Liver (tissue), 9 donors: ENCODE measurements around the gene CUZD1. TPM values are rescaled to one million over a fixed set of nuclear protein-coding genes. Genes with fewer than 3 reads are reported as not detected.

Experiments used
- DNase-seq: peaks from one replicate; pipeline ENCODE4 v3.0.0-alpha.2; 2017; ENCODE audit warnings: low spot score
- H3K27ac ChIP-seq, 2 donors: one replicate each; pipeline ENCODE4 v1.7.0; 2013; ENCODE audit warnings: inconsistent platforms in 2 of 2, low read length in 2 of 2, control low read depth in 1 of 2, low read depth in 1 of 2, mild to moderate bottlenecking in 1 of 2
- H3K27me3 ChIP-seq, 4 donors: one replicate each; pipeline versions ENCODE4 v1.6.1 to v1.7.0; 2013; ENCODE audit warnings: low read length in 3 of 4, inconsistent platforms in 1 of 4, mild to moderate bottlenecking in 1 of 4, moderate library complexity in 1 of 4; ENCODE audit not compliant: control insufficient read depth in 4 of 4, insufficient read depth in 4 of 4
- H3K36me3 ChIP-seq, 4 donors: one replicate each; pipeline versions ENCODE4 v1.6.1 to v1.7.0; 2013; ENCODE audit warnings: low read length in 3 of 4, mild to moderate bottlenecking in 3 of 4, low read depth in 1 of 4, moderate library complexity in 1 of 4; ENCODE audit not compliant: control insufficient read depth in 4 of 4, insufficient read depth in 3 of 4
- H3K4me1 ChIP-seq, 4 donors: one replicate each; pipeline versions ENCODE4 v1.6.1 to v1.7.0; 2013; ENCODE audit warnings: low read length in 3 of 4, mild to moderate bottlenecking in 3 of 4, moderate library complexity in 1 of 4; ENCODE audit not compliant: control insufficient read depth in 4 of 4, insufficient read depth in 4 of 4
- H3K4me3 ChIP-seq, 3 donors: one replicate each; pipeline versions ENCODE4 v1.6.1 to v1.7.0; 2013; ENCODE audit warnings: low read length in 3 of 3, control low read depth in 1 of 3, low read depth in 1 of 3, mild to moderate bottlenecking in 1 of 3
- H3K9ac ChIP-seq, 2 donors: one replicate each; pipeline ENCODE4 v1.7.0; 2013; ENCODE audit warnings: low read length in 2 of 2, mild to moderate bottlenecking in 2 of 2, moderate library complexity in 2 of 2, control low read depth in 1 of 2, low read depth in 1 of 2
- H3K9me3 ChIP-seq, 4 donors: one replicate each; pipeline versions ENCODE4 v1.6.1 to v1.7.0; 2013; ENCODE audit warnings: low read length in 3 of 4; ENCODE audit not compliant: control insufficient read depth in 4 of 4
- ATF3 ChIP-seq: IDR thresholded peaks from 2 replicates; pipeline ENCODE4 v1.6.1; 2016; ENCODE audit warnings: antibody characterized with exemption
- CTCF ChIP-seq: fragments of 150-350 bp; IDR thresholded peaks from 2 replicates; pipeline ENCODE4 v1.5.1; 2017; ENCODE audit warnings: improper control_type of control experiment, low read depth, low read length; ENCODE audit not compliant: missing input control
- EGR1 ChIP-seq, 2 donors: IDR thresholded peaks; 2 replicates each; pipeline ENCODE4 v1.6.1; 2016 to 2018; ENCODE audit warnings: antibody characterized with exemption in 2 of 2, low read depth in 2 of 2
- FOXA1 ChIP-seq: IDR thresholded peaks from 2 replicates; pipeline ENCODE4 v1.6.1; 2016; ENCODE audit warnings: antibody characterized with exemption
- GABPA ChIP-seq, 2 donors: IDR thresholded peaks in 1 of 2; conservative IDR thresholded peaks in 1 of 2; 2 replicates each; pipeline ENCODE4 v1.6.1; 2016; ENCODE audit warnings: antibody characterized with exemption in 2 of 2, mild to moderate bottlenecking in 1 of 2, moderate library complexity in 1 of 2
- HNF4A ChIP-seq, 2 donors: conservative IDR thresholded peaks; 2 replicates each; pipeline ENCODE4 v1.6.1; 2016; ENCODE audit warnings: antibody characterized with exemption in 2 of 2, mild to moderate bottlenecking in 2 of 2
- HNF4G ChIP-seq: IDR thresholded peaks from 2 replicates; pipeline ENCODE4 v1.6.1; 2016; ENCODE audit warnings: antibody characterized with exemption
- JUND ChIP-seq, 2 donors: IDR thresholded peaks; 2 replicates each; pipeline ENCODE4 v1.6.1; 2016; ENCODE audit warnings: antibody characterized with exemption in 2 of 2
- MAX ChIP-seq: IDR thresholded peaks from 2 replicates; pipeline ENCODE4 v1.6.1; 2016; ENCODE audit warnings: antibody characterized with exemption
- NR2F2 ChIP-seq: IDR thresholded peaks from 2 replicates; pipeline ENCODE4 v1.6.1; 2016; ENCODE audit warnings: antibody characterized with exemption
- RAD21 ChIP-seq, 2 donors: IDR thresholded peaks; 2 replicates each; pipeline ENCODE4 v1.6.1; 2016; ENCODE audit warnings: antibody characterized with exemption in 2 of 2, mild to moderate bottlenecking in 2 of 2
- REST ChIP-seq: IDR thresholded peaks from 2 replicates; pipeline ENCODE4 v1.6.1; 2016; ENCODE audit warnings: antibody characterized with exemption, mild to moderate bottlenecking
- RXRA ChIP-seq, 2 donors: IDR thresholded peaks; 2 replicates each; pipeline ENCODE4 v1.6.1; 2017 to 2018; ENCODE audit warnings: antibody characterized with exemption in 2 of 2, mild to moderate bottlenecking in 1 of 2
- SP1 ChIP-seq: IDR thresholded peaks from 2 replicates; pipeline ENCODE4 v1.6.1; 2018; ENCODE audit warnings: antibody characterized with exemption, mild to moderate bottlenecking
- TAF1 ChIP-seq: conservative IDR thresholded peaks from 2 replicates; pipeline ENCODE4 v1.6.1; 2016; ENCODE audit warnings: antibody characterized with exemption, mild to moderate bottlenecking
- YY1 ChIP-seq: IDR thresholded peaks from 2 replicates; pipeline ENCODE4 v1.6.1; 2016; ENCODE audit warnings: antibody characterized with exemption, mild to moderate bottlenecking
- ZBTB33 ChIP-seq: IDR thresholded peaks from 2 replicates; pipeline ENCODE4 v1.6.1; 2016; ENCODE audit warnings: antibody characterized with exemption
- polyA plus RNA-seq, 2 donors: library from polyadenylated mRNA; stranded (reverse) in 1 of 2; unstranded in 1 of 2; fragments of 200-250 nt in 1 of 2; fragments of >200 nt in 1 of 2; fragmentation: Nextera tagmentation in 1 of 2; extraction: Ambion mirVana in 1 of 2; gene quantifications; one replicate each; pipeline versions ENCODE4 v1.2.1 to v1.2.3, GENCODE V29; 2013 to 2015
- total RNA-seq, 2 donors: library from RNA; depleted of rRNA; stranded (reverse); fragments of >200 nt; gene quantifications; one replicate each; pipeline ENCODE4 v1.2.3, GENCODE V29; 2014
- donor health status: healthy.
- donor health status: healthy.
- donor health status: healthy.
- donor health status: healthy.
- donor health status: healthy.

The CUZD1 gene
- total and polyA plus RNA-seq, 4 donors, result 0.03 to 0.17 (median 0.10) TPM

GRCh38 chr10:122841569-122841968, 4.1 kb downstream of the CUZD1 start:
- no peaks in the 10 kb centered on the region for H3K36me3 ChIP-seq
- H3K27me3 ChIP-seq, result no peaks in the 10 kb centered on the region
- H3K4me3 ChIP-seq, result no peak overlapping the region
- peaks cover 0 to 5% (median 0%) of the 10 kb centered on the region in 4 donors for H3K9me3 ChIP-seq
- no peaks in the 10 kb centered on the region for H3K4me1 ChIP-seq
- no peak for DNase-seq
- H3K9ac ChIP-seq, result no peak overlapping the region
- H3K27ac ChIP-seq, result no peak overlapping the region
- TF ChIP-seq JUND (IDR thresholded peaks at IDR 0.05) (no peak), RAD21 (IDR thresholded peaks at IDR 0.05) (no peak), SP1 (no peak), MAX (no peak), GABPA (IDR thresholded peaks at IDR 0.05 in 1 of 2, conservative IDR thresholded peaks at IDR 0.05 in 1 of 2) (no peak), NR2F2 (no peak), YY1 (no peak), HNF4G (no peak), CTCF (no peak), TAF1 (no peak), ZBTB33 (no peak), EGR1 (IDR thresholded peaks at IDR 0.05; ENCODE audit: low read depth in 2 of 2) (no peak), FOXA1 (no peak), HNF4A (conservative IDR thresholded peaks at IDR 0.05) (no peak), REST (no peak)

GRCh38 chr10:122839505-122839904, 6.2 kb downstream of the CUZD1 start:
- Histone ChIP-seq H3K4me3 (no peak overlapping the region), H3K9me3 (peaks cover 0 to 8% (median 0%) of the 10 kb centered on the region in 4 donors), H3K27ac (no peak overlapping the region), H3K4me1 (no peaks in the 10 kb centered on the region), H3K9ac (no peak overlapping the region), H3K27me3 (no peaks in the 10 kb centered on the region), H3K36me3 (no peaks in the 10 kb centered on the region)
- no peak for DNase-seq
- TF ChIP-seq HNF4A (conservative IDR thresholded peaks at IDR 0.05), result no peak
- no peak for TF ChIP-seq CTCF
- TF ChIP-seq TAF1, result no peak
- TF ChIP-seq MAX, result no peak
- TF ChIP-seq SP1, result no peak
- no peak for TF ChIP-seq RXRA (IDR thresholded peaks at IDR 0.05)
- no peak for TF ChIP-seq FOXA1
- TF ChIP-seq RAD21 (IDR thresholded peaks at IDR 0.05), result no peak
- no peak for TF ChIP-seq ATF3
- no peak for TF ChIP-seq ZBTB33
- TF ChIP-seq HNF4G, result no peak
